Panc1 (cell line): Measurements from ENCODE around the gene TM4SF4. TPM values are rescaled to one million over a fixed set of nuclear protein-coding genes. Genes with fewer than 3 reads are reported as not detected.

Source experiments
- ATAC-seq: fragments of 200-7000 bp; cut with Tn5 transposase; 2 replicates; pipeline ENCODE4 v1.9.1; 2020; ENCODE audit warnings: mild to moderate bottlenecking, moderate library complexity
- BruUV-seq: library from RNA; stranded (reverse); fragments of 400-500 nt; replicated peaks from 2 replicates; lab custom pipeline; 2021; lab: Mats Ljungman, UMichigan
- CTCF ChIA-PET: fragments of 300-600 bp; sonication (Branson Sonifier 250); formaldehyde crosslinking; loops from one replicate; lab custom pipeline; 2022; ENCODE audit warnings: antibody characterized with exemption; lab: Charles Lee
- POLR2A ChIA-PET: fragments of 300-600 bp; sonication (Branson Sonifier 250); formaldehyde crosslinking; loops from one replicate; lab custom pipeline; 2022; ENCODE audit warnings: antibody characterized with exemption; lab: Charles Lee
- DNase-seq: peaks from one replicate; pipeline ENCODE4 v3.0.0-alpha.2; 2010; ENCODE audit warnings: low read depth, low spot score
- H3K27ac ChIP-seq: 2 replicates; pipeline ENCODE4 v1.5.1; 2011; ENCODE audit warnings: mild to moderate bottlenecking, low read length, inconsistent platforms
- H3K27me3 ChIP-seq: fragments of 200-500 bp; sonication (Bioruptor generic); 2 replicates; pipeline ENCODE4 v1.6.0; 2014; ENCODE audit warnings: low read length, inconsistent platforms; ENCODE audit not compliant: control insufficient read depth, insufficient read depth
- H3K36me3 ChIP-seq: fragments of 200-500 bp; sonication (Bioruptor generic); 2 replicates; pipeline ENCODE4 v1.5.1; 2014; ENCODE audit warnings: inconsistent platforms, mild to moderate bottlenecking, low read length, moderate library complexity; ENCODE audit not compliant: control insufficient read depth, insufficient read depth
- H3K4me1 ChIP-seq: 2 replicates; pipeline ENCODE4 v1.5.1; 2011; ENCODE audit warnings: inconsistent platforms, mild to moderate bottlenecking, low read length, moderate library complexity; ENCODE audit not compliant: control insufficient read depth, insufficient read depth
- H3K4me3 ChIP-seq, 2 experiments: 2 replicates each; pipeline ENCODE4 v1.5.1; 2011 to 2012; ENCODE audit warnings: low read depth in 2 of 2, low read length in 2 of 2, mild to moderate bottlenecking in 2 of 2, inconsistent platforms in 1 of 2, moderate library complexity in 1 of 2
- H3K9me3 ChIP-seq: fragments of 200-500 bp; sonication (Bioruptor generic); 2 replicates; pipeline ENCODE4 v1.5.1; 2014; ENCODE audit warnings: low read depth, mild to moderate bottlenecking, inconsistent platforms, low read length, moderate library complexity; ENCODE audit not compliant: control insufficient read depth, insufficient read depth
- CTCF ChIP-seq: fragments of 450-650 bp; IDR thresholded peaks from 2 replicates; pipeline ENCODE4 v1.5.1; 2017; ENCODE audit warnings: mild to moderate bottlenecking
- POLR2AphosphoS5 ChIP-seq: IDR thresholded peaks from 2 replicates; pipeline ENCODE4 v1.6.1; 2012; ENCODE audit warnings: mild to moderate bottlenecking, low read depth, low read length, moderate library complexity
- REST ChIP-seq, 2 experiments: IDR thresholded peaks; 2 replicates each; pipeline ENCODE4 v1.6.1; 2011 to 2012; ENCODE audit warnings: low read depth in 2 of 2, control low read depth in 1 of 2, low read length in 1 of 2, mild to moderate bottlenecking in 1 of 2, moderate library complexity in 1 of 2; ENCODE audit not compliant: insufficient read depth in 1 of 2
- SIN3A ChIP-seq: IDR thresholded peaks from 2 replicates; pipeline ENCODE4 v1.6.1; 2012; ENCODE audit warnings: low read depth, mild to moderate bottlenecking, low read length, moderate library complexity, borderline replicate concordance; ENCODE audit not compliant: insufficient read depth
- in situ Hi-C: cut with HindIII; loops from 2 replicates; pipeline ENCODE4 v1.10.0; 2016; ENCODE audit warnings: low sequenced_read_pairs, low pct_unique_long_range_greater_than_20kb
- intact Hi-C: fragments of 100-400 bp; cut with micrococcal nuclease; formaldehyde crosslinking; loops from one replicate; pipeline ENCODE4 v1.10.0; 2022; ENCODE audit not compliant: unreplicated experiment
- total RNA-seq: library from RNA; stranded (reverse); gene quantifications from one replicate; pipeline ENCODE4 v1.2.1, GENCODE V29; 2021; ENCODE audit not compliant: unreplicated experiment

Gene TM4SF4
- total RNA-seq, 1 experiment from 2014 or later: 0.46 TPM

- Histone ChIP-seq H3K36me3 (peaks cover 52% of the 10 kb centered on the region), H3K4me1 (peaks cover 44% of the 10 kb centered on the region), H3K27me3 (no peaks in the 10 kb centered on the region), H3K4me3 (no peak overlapping the region), H3K27ac (peak overlapping the region; percentile 100), H3K9me3 (no peaks in the 10 kb centered on the region)
- intact Hi-C loops: no loop called here
- BruUV-seq: no TSS peak
- ChIA-PET POLR2A (no interaction called here), CTCF (no interaction called here)
- in situ Hi-C loops: no loop called here
- DNase-seq: no peak
- no peak for TF ChIP-seq CTCF
- TF ChIP-seq POLR2AphosphoS5: no peak; the same call in 1 of the 2 replicates
- TF ChIP-seq SIN3A: no peak
- TF ChIP-seq REST (IDR thresholded peaks at IDR 0.05; ENCODE audit: insufficient read depth in 1 of 2, low read depth in 2 of 2, low read length in 1 of 2): no peak
- ATAC-seq: no peak
Observed at GRCh38 chr3:149523512-149524299, 49.2 kb downstream of the TM4SF4 start.

GRCh38 chr3:149527531-149528339 is 53.2 kb downstream of the TM4SF4 start:
- Histone ChIP-seq H3K27me3 (no peaks in the 10 kb centered on the region), H3K4me1 (peaks cover 55% of the 10 kb centered on the region), H3K36me3 (peaks cover 30% of the 10 kb centered on the region), H3K4me3 (no peak overlapping the region), H3K9me3 (no peaks in the 10 kb centered on the region), H3K27ac (peak overlapping the region; percentile 100)
- ChIA-PET POLR2A (interaction anchor here (0.6 kb wide), 1 partner anchor 132 kb away, joined by 6 read pairs; no protein-coding TSS in a partner anchor), CTCF (no interaction called here)
- TF ChIP-seq CTCF (peak; percentile 66), REST (IDR thresholded peaks at IDR 0.05; ENCODE audit: insufficient read depth in 1 of 2, low read depth in 2 of 2, low read length in 1 of 2) (no peak)
- ATAC-seq (peak; percentile 56), DNase-seq (no peak)
- in situ Hi-C loops: no loop called here
- intact Hi-C loops: no loop called here
- no TSS peak for BruUV-seq
